Psoas muscle (tissue), 8 donors: ENCODE measurements around the gene PPP1R36. TPM values are rescaled to one million over a fixed set of nuclear protein-coding genes. Genes with fewer than 3 reads are reported as not detected.

ENCODE experiments used
- ATAC-seq, 4 donors: fragments of 200-7000 bp; cut with Tn5 transposase; one replicate each; pipeline ENCODE4 v1.9.1; 2020; ENCODE audit warnings: moderate library complexity in 3 of 4, mild to moderate bottlenecking in 2 of 4
- DNase-seq, 2 donors: peaks; one replicate each; pipeline ENCODE4 v3.0.0-alpha.2; 2020
- H3K27ac ChIP-seq: fragments of 200-600 bp; one replicate; pipeline ENCODE4 v1.8.0; 2022
- H3K27me3 ChIP-seq, 3 donors: fragments of 200-600 bp in 1 of 3; one replicate each; pipeline versions ENCODE4 v1.6.1 to v1.8.0; 2013 to 2022; ENCODE audit warnings: low read length in 2 of 3, mild to moderate bottlenecking in 2 of 3, moderate library complexity in 1 of 3; ENCODE audit not compliant: insufficient read depth in 3 of 3
- H3K36me3 ChIP-seq, 2 donors: fragments of 200-600 bp in 1 of 2; one replicate each; pipeline versions ENCODE4 v1.6.1 to v1.8.0; 2013 to 2022; ENCODE audit warnings: low read depth in 1 of 2, mild to moderate bottlenecking in 1 of 2, moderate library complexity in 1 of 2; ENCODE audit not compliant: insufficient read depth in 1 of 2
- H3K4me1 ChIP-seq: fragments of 200-600 bp; one replicate; pipeline ENCODE4 v1.8.0; 2022
- H3K4me3 ChIP-seq: fragments of 200-600 bp; one replicate; pipeline ENCODE4 v1.8.0; 2022; ENCODE audit warnings: mild to moderate bottlenecking
- H3K9me3 ChIP-seq: fragments of 200-600 bp; one replicate; pipeline ENCODE4 v1.8.0; 2022
- WGBS, 3 donors: extraction: QIAGEN DNeasy Blood & Tissue Kit; methylation state at CpG; one replicate each; pipeline versions ENCODE4 v1.1.6 to v1.1.7; 2013; 5-methylcytosine and 5-hydroxymethylcytosine counted together
- intact Hi-C, 2 donors: fragments of 100-400 bp; cut with DNase I; formaldehyde crosslinking; loops; one replicate each; pipeline versions ENCODE4 v1.11.0 to v1.14.2; 2022
- polyA plus RNA-seq, 3 donors: library from polyadenylated mRNA; stranded (reverse); fragments of 200-250 nt; gene quantifications; one replicate each; pipeline ENCODE4 v1.2.3, GENCODE V29; 2013
- total RNA-seq, 4 donors: library from RNA; stranded (reverse); fragmentation: NEBNext Ultra II Directional in 2 of 4; extraction: Animal tissue kit (Norgen Biotek cat#: 25700) in 2 of 4; gene quantifications; one replicate each; pipeline versions ENCODE4 v1.2.1 to v1.2.4, GENCODE V29; 2021 to 2023
- TF ChIP-seq, protein P1 (sequence below): fragments of 200-600 bp; IDR thresholded peaks from one replicate; pipeline ENCODE4 v1.8.0; 2022; ENCODE audit warnings: antibody characterized with exemption
- donor health status: healthy with polysubstance abuse.
- donor health status: DM: no; HTN: no; CAD: no; lungs with moderate emphysema.
- donor health status: Bipolar disorder and iron deficiency.
- donor health status: healthy.
- donor health status: DM: yes; HTN: yes; CAD: no.
- donor health status: DM: no; HTN: no; CAD: no.
- donor health status: DM: no; HTN: no; CAD: no.
- donor health status: DM: yes; HTN: yes; CAD: no.

PPP1R36 gene
- total and polyA plus RNA-seq, 7 donors: 0.16 to 0.86 (median 0.46) TPM; not detected in 2

DNA sequence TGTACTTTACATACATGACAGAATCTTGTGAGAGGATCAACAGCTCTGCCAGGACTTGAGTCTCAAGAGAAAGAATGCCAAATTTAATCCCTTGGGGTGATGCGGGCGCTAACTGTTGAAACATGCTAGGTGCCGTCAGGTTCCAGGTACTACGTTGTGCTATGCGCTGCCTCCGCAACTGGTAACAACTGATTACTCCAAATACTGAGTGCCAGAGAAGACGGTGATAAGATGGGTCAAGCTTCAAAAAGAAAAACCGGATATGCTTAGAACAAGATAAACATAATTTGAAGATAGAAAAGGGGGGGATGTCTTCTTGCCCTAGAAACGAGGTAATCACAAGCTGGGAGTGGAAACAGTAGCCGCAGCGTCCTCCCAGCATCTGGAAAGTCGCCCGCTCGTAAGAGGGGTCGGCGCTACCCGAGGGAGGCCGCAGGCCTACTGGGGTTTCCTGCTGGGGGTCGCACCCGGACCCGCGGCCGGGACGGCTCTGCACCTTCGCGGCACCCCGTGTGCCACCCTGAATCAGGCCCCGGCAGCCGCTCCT is 46.8 kb upstream of the PPP1R36 start:
- H3K27ac ChIP-seq: peak overlapping the region; percentile 99
- intact Hi-C loops: loop anchor here in 1 of 2 donors (10.0 kb wide), 1 partner anchor 158 kb away; no protein-coding TSS in a partner anchor
- peaks cover 0 to 6% of the 10 kb centered on the region in 2 donors for H3K36me3 ChIP-seq
- H3K27me3 ChIP-seq: no peaks in the 10 kb centered on the region
- no peaks in the 10 kb centered on the region for H3K9me3 ChIP-seq
- DNase-seq (no peak), ATAC-seq (peak in 2 of 4 donors; percentile 0 to 2)
- peak overlapping the region; percentile 93 for H3K4me3 ChIP-seq
- TF ChIP-seq, protein P1, sequence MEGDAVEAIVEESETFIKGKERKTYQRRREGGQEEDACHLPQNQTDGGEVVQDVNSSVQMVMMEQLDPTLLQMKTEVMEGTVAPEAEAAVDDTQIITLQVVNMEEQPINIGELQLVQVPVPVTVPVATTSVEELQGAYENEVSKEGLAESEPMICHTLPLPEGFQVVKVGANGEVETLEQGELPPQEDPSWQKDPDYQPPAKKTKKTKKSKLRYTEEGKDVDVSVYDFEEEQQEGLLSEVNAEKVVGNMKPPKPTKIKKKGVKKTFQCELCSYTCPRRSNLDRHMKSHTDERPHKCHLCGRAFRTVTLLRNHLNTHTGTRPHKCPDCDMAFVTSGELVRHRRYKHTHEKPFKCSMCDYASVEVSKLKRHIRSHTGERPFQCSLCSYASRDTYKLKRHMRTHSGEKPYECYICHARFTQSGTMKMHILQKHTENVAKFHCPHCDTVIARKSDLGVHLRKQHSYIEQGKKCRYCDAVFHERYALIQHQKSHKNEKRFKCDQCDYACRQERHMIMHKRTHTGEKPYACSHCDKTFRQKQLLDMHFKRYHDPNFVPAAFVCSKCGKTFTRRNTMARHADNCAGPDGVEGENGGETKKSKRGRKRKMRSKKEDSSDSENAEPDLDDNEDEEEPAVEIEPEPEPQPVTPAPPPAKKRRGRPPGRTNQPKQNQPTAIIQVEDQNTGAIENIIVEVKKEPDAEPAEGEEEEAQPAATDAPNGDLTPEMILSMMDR: no peak
- 0 to 2% (median 1%) methylated on average over 22 to 29 of the region's 29 CpGs for WGBS, 3 donors
- peaks cover 56% of the 10 kb centered on the region for H3K4me1 ChIP-seq

DNA sequence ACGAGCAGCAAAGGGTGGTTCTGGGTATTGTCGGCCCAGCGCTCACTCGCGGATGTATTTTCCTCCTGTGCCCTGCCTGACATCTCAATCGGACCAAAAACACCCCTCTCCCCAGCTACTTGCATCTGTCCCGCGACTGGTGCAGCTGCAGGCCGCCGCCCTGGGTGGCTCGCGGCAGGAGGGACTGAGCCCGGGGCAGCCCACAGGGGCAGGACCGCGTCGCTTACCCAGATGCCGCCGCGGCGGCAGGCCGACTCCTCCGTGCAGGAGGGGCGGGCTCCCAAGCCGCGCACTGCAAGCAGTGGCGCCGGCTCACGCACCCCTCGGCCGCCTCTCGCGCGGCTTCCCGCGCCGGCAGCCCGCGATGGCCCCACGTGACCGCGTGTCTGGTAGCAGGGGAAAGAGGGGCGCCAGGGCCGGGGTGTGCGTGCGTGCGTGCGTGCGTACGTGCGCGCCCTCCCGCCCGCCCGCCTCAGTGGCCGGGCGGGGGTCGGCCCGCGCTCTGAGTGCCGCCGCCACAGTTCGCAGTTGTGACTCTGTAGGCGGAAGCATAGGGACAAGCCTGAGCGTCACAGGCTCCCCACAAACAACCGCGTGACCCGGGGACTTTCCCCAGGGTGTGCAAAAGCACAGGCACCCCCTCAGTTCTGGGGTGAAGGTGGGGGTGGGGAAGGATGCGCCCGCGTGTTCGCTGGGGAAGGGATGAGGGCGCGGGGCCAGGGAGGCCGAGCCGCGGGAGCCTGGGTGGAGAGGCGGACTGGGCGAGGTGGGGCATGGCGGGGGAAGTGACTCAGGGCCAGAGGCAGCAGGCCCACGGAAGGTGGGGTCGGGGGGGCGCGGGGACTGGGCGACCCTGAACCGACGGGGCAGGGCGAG is 46.1 kb upstream of the PPP1R36 start, which contains the start of gene ZBTB25:
Gene ZBTB25 (minus strand): TSS at position 405 of the 876 bp plus-strand sequence. CDS start 13,305 bp downstream, outside the sequence.
- intact Hi-C loops: loop anchor here in 1 of 2 donors (10.0 kb wide), 1 partner anchor 159 kb away; no protein-coding TSS in a partner anchor
- Histone ChIP-seq H3K36me3 (peaks cover 0 to 6% of the 10 kb centered on the region in 2 donors), H3K9me3 (no peaks in the 10 kb centered on the region), H3K27me3 (no peaks in the 10 kb centered on the region), H3K27ac (peak within 1 kb of the TSS; percentile 99), H3K4me1 (peaks cover 59% of the 10 kb centered on the region), H3K4me3 (peak within 1 kb of the TSS; percentile 93)
- ATAC-seq (peak; percentile 74 to 79 (median 76)), DNase-seq (peak; percentile 93 to 96)
- WGBS, 3 donors: 0% methylated on average over 50 to 87 of the region's 87 CpGs
- TF ChIP-seq, protein P1: no peak

DNA sequence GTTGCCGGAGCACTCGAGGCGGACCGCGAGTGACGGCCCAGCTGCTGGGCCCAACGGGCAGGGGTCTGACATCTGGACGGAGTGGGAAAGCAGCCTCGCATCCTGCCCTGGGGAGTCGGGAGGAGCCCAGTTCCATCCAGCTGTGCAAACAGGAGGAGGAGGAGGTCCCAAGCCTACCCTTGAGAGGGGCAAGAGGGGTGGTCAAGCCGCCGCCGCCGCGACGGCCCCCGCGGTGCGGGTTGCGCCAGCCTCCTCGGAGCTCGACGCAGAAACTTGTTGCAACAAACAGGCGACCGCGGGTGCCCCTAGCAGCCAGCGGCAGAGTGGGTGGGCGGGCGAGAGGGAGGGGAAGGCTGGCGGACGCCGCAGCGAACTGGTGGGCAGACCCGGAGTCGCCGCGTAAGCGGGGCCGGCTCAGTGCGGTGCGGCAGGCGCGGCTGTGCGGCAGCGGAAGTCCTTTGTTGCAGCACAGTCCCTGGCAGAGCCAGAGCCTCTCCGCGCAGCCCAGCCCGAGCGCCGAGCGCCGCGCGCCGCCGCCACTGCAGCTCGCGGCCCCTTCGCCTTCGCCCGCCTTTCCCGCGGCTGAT is 45.4 kb upstream of the PPP1R36 start, which contains the start of gene ZBTB1:
Gene ZBTB1 (plus strand): TSS at position 461 of the 587 bp plus-strand sequence. CDS start 16,735 bp downstream, outside the sequence.
- H3K4me1 ChIP-seq: peaks cover 56% of the 10 kb centered on the region
- peak within 1 kb of the TSS; percentile 99 for H3K27ac ChIP-seq
- TF ChIP-seq, protein P1: no peak
- intact Hi-C loops: loop anchor here in 1 of 2 donors (10.0 kb wide), 1 partner anchor 160 kb away; no protein-coding TSS in a partner anchor
- H3K36me3 ChIP-seq: no peaks in the 10 kb centered on the region
- WGBS, 3 donors: 0% methylated on average over 35 to 63 of the region's 63 CpGs
- DNase-seq (peak; percentile 90 to 93), ATAC-seq (peak; percentile 64 to 74 (median 70))
- H3K27me3 ChIP-seq: no peaks in the 10 kb centered on the region
- H3K9me3 ChIP-seq: no peaks in the 10 kb centered on the region
- H3K4me3 ChIP-seq: peak within 1 kb of the TSS; percentile 93

DNA sequence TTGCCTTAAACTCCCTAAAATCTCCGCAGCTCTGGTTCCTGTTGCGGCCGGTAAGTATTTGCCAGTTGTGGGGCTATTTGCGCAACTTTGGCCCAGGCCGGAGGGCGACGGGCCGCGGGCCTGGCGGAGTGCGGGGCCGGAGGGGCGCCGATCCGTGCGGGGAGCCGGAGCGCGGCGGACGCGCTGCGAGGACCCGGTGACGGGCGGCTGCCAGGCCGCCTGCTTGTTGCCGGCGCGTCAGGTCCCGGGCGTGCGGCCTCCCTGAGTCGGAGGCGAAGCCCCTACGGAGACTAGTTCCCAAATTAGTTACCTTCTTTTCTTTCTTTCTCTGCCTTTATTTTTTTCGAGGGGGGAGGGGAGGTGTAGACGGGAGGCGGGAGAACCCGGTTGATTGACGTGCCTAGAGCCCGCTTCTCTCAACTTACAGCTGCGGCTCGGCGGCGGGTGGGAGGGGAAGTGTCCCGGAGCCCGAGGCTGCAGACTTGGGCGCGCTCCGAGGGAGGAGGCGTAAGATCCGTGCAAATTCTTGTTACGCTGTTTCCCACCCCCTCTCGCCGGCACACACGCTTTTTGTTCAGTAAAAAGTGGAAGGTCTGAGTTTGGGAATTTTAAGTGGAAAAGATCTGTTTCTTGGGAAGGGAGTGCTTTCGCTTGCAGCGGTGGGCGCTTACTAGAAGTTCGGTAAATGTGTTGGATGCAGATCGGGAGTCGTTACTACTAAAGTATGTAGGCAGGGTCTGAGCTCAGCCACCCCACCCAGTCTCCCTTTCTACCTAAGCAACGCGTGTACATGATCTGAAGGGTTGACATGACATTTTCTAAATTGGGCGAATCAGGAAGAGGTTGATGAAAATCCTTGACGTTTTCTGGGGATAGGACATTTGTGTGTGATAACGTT is 44.6 kb upstream of the PPP1R36 start:
- intact Hi-C loops: loop anchor here in 1 of 2 donors (10.0 kb wide), 1 partner anchor 160 kb away; no protein-coding TSS in a partner anchor
- ATAC-seq (peak; percentile 55 to 67 (median 62)), DNase-seq (peak; percentile 91 to 94)
- no peaks in the 10 kb centered on the region for H3K9me3 ChIP-seq
- H3K27ac ChIP-seq: peak overlapping the region; percentile 99
- TF ChIP-seq, protein P1: no peak
- no peaks in the 10 kb centered on the region for H3K27me3 ChIP-seq
- 0 to 1% (median 0%) methylated on average over 55 to 68 of the region's 68 CpGs for WGBS, 3 donors
- H3K4me1 ChIP-seq: peaks cover 52% of the 10 kb centered on the region
- H3K36me3 ChIP-seq: no peaks in the 10 kb centered on the region
- H3K4me3 ChIP-seq: peak overlapping the region; percentile 93
